ENCODE results near the gene JPT2. TPM values are rescaled to one million over a fixed set of nuclear protein-coding genes. Genes with fewer than 3 reads are reported as not detected.

The JPT2 gene
- total and polyA plus RNA-seq, 2 donors (not counting 1 experiment from before 2014, with no cell fraction given) = 15.5 to 41.2 TPM

- no peak for TF ChIP-seq EZH2 (IDR thresholded peaks at IDR 0.05; ENCODE audit: low read length, missing control alignments)
- TF ChIP-seq, protein P1, sequence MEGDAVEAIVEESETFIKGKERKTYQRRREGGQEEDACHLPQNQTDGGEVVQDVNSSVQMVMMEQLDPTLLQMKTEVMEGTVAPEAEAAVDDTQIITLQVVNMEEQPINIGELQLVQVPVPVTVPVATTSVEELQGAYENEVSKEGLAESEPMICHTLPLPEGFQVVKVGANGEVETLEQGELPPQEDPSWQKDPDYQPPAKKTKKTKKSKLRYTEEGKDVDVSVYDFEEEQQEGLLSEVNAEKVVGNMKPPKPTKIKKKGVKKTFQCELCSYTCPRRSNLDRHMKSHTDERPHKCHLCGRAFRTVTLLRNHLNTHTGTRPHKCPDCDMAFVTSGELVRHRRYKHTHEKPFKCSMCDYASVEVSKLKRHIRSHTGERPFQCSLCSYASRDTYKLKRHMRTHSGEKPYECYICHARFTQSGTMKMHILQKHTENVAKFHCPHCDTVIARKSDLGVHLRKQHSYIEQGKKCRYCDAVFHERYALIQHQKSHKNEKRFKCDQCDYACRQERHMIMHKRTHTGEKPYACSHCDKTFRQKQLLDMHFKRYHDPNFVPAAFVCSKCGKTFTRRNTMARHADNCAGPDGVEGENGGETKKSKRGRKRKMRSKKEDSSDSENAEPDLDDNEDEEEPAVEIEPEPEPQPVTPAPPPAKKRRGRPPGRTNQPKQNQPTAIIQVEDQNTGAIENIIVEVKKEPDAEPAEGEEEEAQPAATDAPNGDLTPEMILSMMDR (conservative IDR thresholded peaks at IDR 0.05 in 1 of 2, IDR thresholded peaks at IDR 0.05 in 1 of 2; ENCODE audit: low read depth in 1 of 2, low read length in 2 of 2) = no peak
These were observed 43.3 kb downstream of the JPT2 start for GRCh38 chr16:1721372-1721771.

DNA sequence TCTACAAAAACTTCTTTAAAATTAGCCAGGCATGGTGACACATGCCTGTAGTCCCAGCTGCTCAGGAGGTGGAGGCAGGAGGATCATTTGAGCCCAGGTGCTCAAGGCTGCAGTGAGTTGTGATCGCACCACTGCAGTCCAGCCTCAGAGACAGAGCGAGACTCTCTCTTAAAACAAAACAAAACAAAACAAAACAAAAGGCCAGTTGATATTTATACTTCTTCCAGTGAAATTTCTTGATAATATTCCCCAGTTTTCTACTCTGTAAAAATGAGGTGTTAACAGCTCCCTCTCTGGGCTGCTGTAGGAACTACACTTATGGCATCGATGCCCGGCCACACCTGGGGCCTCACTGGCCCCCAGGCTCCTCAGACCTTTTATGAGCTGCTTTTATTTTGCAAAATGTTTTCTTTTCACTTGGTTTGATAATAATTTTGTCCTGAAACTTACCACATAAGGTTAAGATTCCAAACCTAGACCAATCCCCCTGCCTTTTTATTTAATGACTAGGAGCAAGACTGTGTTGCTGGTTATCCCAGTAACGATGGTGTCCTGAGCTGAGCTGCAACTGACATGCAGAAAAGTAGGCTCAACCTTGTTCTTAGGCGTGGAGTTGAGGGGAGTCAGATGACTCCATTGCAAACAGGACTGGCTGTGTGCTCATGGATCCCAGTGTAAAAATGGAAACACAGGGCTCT lies 45.5 kb downstream of the JPT2 start:
- Histone ChIP-seq H3K79me2 (ENCODE audit: control insufficient read depth, insufficient read depth, low read length) (peaks cover 25% of the 10 kb centered on the region), H3K36me3 (ENCODE audit: control insufficient read depth, insufficient read depth, low read length) (peaks cover 18% of the 10 kb centered on the region), H3K4me3 (replicated peaks in 1 of 4; ENCODE audit: control extremely low read depth in 1 of 4, insufficient read depth in 1 of 4, low read depth in 3 of 4, low read length in 4 of 4) (no peak overlapping the region), H4K20me1 (ENCODE audit: control insufficient read depth, extremely low read depth, insufficient read depth, low read length) (no peaks in the 10 kb centered on the region), H3K9me3 (ENCODE audit: control insufficient read depth, insufficient read depth, low read depth, low read length) (no peaks in the 10 kb centered on the region), H3K27ac (ENCODE audit: insufficient read depth, low read length) (no peak overlapping the region), H3K9ac (ENCODE audit: insufficient read depth, low read length) (no peak overlapping the region), H3K4me1 (ENCODE audit: control insufficient read depth, extremely low read depth, insufficient read depth, low read length) (no peaks in the 10 kb centered on the region), H3K4me2 (ENCODE audit: extremely low read depth, insufficient read depth, low read length) (no peak overlapping the region), H3K27me3 (ENCODE audit: control insufficient read depth, insufficient read depth, low read length) (no peaks in the 10 kb centered on the region), H2AFZ (ENCODE audit: low read length) (no peak overlapping the region)
- no peak for TF ChIP-seq EZH2 (IDR thresholded peaks at IDR 0.05; ENCODE audit: low read length, missing control alignments)
- TF ChIP-seq, protein P1 (conservative IDR thresholded peaks at IDR 0.05 in 1 of 2, IDR thresholded peaks at IDR 0.05 in 1 of 2; ENCODE audit: low read depth in 1 of 2, low read length in 2 of 2) = peak; percentile 68 to 78
- peak; percentile 19 to 51 for DNase-seq (ENCODE audit: low read depth in 2 of 2)

More at GRCh38 chr16:1721372-1721771, 43.3 kb downstream of the JPT2 start:
- Histone ChIP-seq H4K20me1 (ENCODE audit: control insufficient read depth, extremely low read depth, insufficient read depth, low read length) (no peaks in the 10 kb centered on the region), H3K4me3 (replicated peaks in 1 of 4; ENCODE audit: control extremely low read depth in 1 of 4, insufficient read depth in 1 of 4, low read depth in 3 of 4, low read length in 4 of 4) (no peak overlapping the region), H3K4me2 (ENCODE audit: extremely low read depth, insufficient read depth, low read length) (no peak overlapping the region), H3K36me3 (ENCODE audit: control insufficient read depth, insufficient read depth, low read length) (peaks cover 6% of the 10 kb centered on the region), H3K9ac (ENCODE audit: insufficient read depth, low read length) (no peak overlapping the region), H3K27me3 (ENCODE audit: control insufficient read depth, insufficient read depth, low read length) (no peaks in the 10 kb centered on the region), H3K79me2 (ENCODE audit: control insufficient read depth, insufficient read depth, low read length) (peaks cover 28% of the 10 kb centered on the region), H3K9me3 (ENCODE audit: control insufficient read depth, insufficient read depth, low read depth, low read length) (no peaks in the 10 kb centered on the region), H3K27ac (ENCODE audit: insufficient read depth, low read length) (no peak overlapping the region), H3K4me1 (ENCODE audit: control insufficient read depth, extremely low read depth, insufficient read depth, low read length) (no peaks in the 10 kb centered on the region), H2AFZ (ENCODE audit: low read length) (no peak overlapping the region)
- DNase-seq (ENCODE audit: low read depth in 2 of 2) = no peak

- Histone ChIP-seq H3K36me3 (ENCODE audit: control insufficient read depth, insufficient read depth, low read length) (peaks cover 22% of the 10 kb centered on the region), H3K9me3 (ENCODE audit: control insufficient read depth, insufficient read depth, low read depth, low read length) (no peaks in the 10 kb centered on the region), H3K79me2 (ENCODE audit: control insufficient read depth, insufficient read depth, low read length) (peaks cover 20% of the 10 kb centered on the region), H3K27ac (ENCODE audit: insufficient read depth, low read length) (no peak overlapping the region), H3K4me2 (ENCODE audit: extremely low read depth, insufficient read depth, low read length) (no peak overlapping the region), H3K4me1 (ENCODE audit: control insufficient read depth, extremely low read depth, insufficient read depth, low read length) (no peaks in the 10 kb centered on the region), H3K27me3 (ENCODE audit: control insufficient read depth, insufficient read depth, low read length) (no peaks in the 10 kb centered on the region), H2AFZ (ENCODE audit: low read length) (no peak overlapping the region), H4K20me1 (ENCODE audit: control insufficient read depth, extremely low read depth, insufficient read depth, low read length) (no peaks in the 10 kb centered on the region), H3K4me3 (replicated peaks in 1 of 4; ENCODE audit: control extremely low read depth in 1 of 4, insufficient read depth in 1 of 4, low read depth in 3 of 4, low read length in 4 of 4) (no peak overlapping the region), H3K9ac (ENCODE audit: insufficient read depth, low read length) (no peak overlapping the region)
- no peak for TF ChIP-seq EZH2 (IDR thresholded peaks at IDR 0.05; ENCODE audit: low read length, missing control alignments)
- TF ChIP-seq, protein P1 (conservative IDR thresholded peaks at IDR 0.05 in 1 of 2, IDR thresholded peaks at IDR 0.05 in 1 of 2; ENCODE audit: low read depth in 1 of 2, low read length in 2 of 2) = no peak
- no peak for DNase-seq (ENCODE audit: low read depth in 2 of 2)
These were observed 46.4 kb downstream of the JPT2 start for GRCh38 chr16:1724491-1724890.
